Measurements from ENCODE around the gene WDR20.

DNA sequence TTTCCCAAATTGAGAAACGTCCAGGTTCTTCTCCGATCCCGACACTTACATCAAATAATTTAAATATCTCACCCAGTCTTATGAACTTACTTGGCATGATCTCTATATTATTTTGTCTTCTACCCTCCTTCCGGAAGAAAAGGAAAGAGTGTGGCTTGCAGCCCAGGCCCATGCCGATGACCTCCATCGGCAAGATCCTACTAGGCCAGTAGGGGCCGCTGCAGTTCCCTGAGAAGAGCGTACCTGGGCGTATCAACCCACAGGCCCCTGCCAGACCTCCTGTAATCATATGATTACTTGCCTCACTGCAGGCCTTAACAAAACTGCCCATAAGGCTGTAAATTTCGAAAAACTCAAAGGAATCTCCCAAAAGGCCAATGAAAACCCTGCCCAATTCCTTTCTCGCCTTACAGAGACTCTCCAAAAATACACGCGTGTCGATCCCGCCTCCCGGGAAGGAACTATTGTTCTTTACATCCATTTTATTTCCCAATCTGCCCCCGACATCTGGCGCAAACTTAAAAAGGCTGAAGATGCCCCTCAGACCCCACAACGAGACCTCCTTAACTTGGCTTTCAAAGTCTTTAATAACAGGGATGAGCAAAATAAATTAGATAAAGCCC lies 95.7 kb downstream of the WDR20 start:
- TF ChIP-seq, protein P1, sequence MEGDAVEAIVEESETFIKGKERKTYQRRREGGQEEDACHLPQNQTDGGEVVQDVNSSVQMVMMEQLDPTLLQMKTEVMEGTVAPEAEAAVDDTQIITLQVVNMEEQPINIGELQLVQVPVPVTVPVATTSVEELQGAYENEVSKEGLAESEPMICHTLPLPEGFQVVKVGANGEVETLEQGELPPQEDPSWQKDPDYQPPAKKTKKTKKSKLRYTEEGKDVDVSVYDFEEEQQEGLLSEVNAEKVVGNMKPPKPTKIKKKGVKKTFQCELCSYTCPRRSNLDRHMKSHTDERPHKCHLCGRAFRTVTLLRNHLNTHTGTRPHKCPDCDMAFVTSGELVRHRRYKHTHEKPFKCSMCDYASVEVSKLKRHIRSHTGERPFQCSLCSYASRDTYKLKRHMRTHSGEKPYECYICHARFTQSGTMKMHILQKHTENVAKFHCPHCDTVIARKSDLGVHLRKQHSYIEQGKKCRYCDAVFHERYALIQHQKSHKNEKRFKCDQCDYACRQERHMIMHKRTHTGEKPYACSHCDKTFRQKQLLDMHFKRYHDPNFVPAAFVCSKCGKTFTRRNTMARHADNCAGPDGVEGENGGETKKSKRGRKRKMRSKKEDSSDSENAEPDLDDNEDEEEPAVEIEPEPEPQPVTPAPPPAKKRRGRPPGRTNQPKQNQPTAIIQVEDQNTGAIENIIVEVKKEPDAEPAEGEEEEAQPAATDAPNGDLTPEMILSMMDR (optimal IDR thresholded peaks at IDR 0.05 in 1 of 3, IDR thresholded peaks at IDR 0.05 in 1 of 3, conservative IDR thresholded peaks at IDR 0.05 in 1 of 3; ENCODE audit: extremely low read depth in 1 of 3, insufficient read depth in 2 of 3, low read length in 3 of 3), result peak; percentile 85 to 90 (median 88)
- no peak for TF ChIP-seq EZH2 (IDR thresholded peaks at IDR 0.05; ENCODE audit: low read length)
